ENCODE data around the gene DDX39B.

Gene DDX39B

GRCh38 chr6:31485055-31485454 lies 56.7 kb downstream of the DDX39B start:
- TF ChIP-seq CTCF (IDR thresholded peaks at IDR 0.05) = no peak
- intact Hi-C loops (cut with DNase I; ENCODE audit: low total_unique reads) = no loop called here
- no peak overlapping the region for H3K4me3 ChIP-seq

GRCh38 chr6:31483392-31483791 lies 58.4 kb downstream of the DDX39B start:
- intact Hi-C loops (cut with DNase I; ENCODE audit: low total_unique reads) = no loop called here
- H3K36me3 ChIP-seq = no peaks in the 10 kb centered on the region
- no peak for DNase-seq
- H3K4me1 ChIP-seq = no peaks in the 10 kb centered on the region
- no peaks in the 10 kb centered on the region for H3K9me3 ChIP-seq
- TF ChIP-seq CTCF (IDR thresholded peaks at IDR 0.05) = no peak
- no peaks in the 10 kb centered on the region for H3K27me3 ChIP-seq
- no peak overlapping the region for H3K4me3 ChIP-seq
- H3K27ac ChIP-seq = no peak overlapping the region

More at GRCh38 chr6:31485055-31485454, 56.7 kb downstream of the DDX39B start:
- no peaks in the 10 kb centered on the region for H3K4me1 ChIP-seq
- H3K27ac ChIP-seq = no peak overlapping the region
- no peaks in the 10 kb centered on the region for H3K9me3 ChIP-seq
- no peaks in the 10 kb centered on the region for H3K36me3 ChIP-seq
- DNase-seq = no peak
- H3K27me3 ChIP-seq = no peaks in the 10 kb centered on the region

- DNase-seq = no peak
- Histone ChIP-seq H3K27me3 (no peaks in the 10 kb centered on the region), H3K27ac (no peak overlapping the region), H3K4me3 (no peak overlapping the region), H3K36me3 (no peaks in the 10 kb centered on the region), H3K4me1 (no peaks in the 10 kb centered on the region), H3K9me3 (no peaks in the 10 kb centered on the region)
- TF ChIP-seq CTCF (IDR thresholded peaks at IDR 0.05) = no peak
- intact Hi-C loops (cut with DNase I; ENCODE audit: low total_unique reads) = no loop called here
Observed at GRCh38 chr6:31480574-31480973, 61.2 kb downstream of the DDX39B start.
